ENCODE results near the gene AVL9.
A peak's percentile ranks its signal among the peaks of the same experiment; 100 is the strongest.

The AVL9 gene

GRCh38 chr7:32500922-32501341 lies 5.6 kb downstream of the AVL9 start:
- Histone ChIP-seq H3K9ac (no peak overlapping the region), H3K27me3 (ENCODE audit: insufficient read depth, low read depth) (no peaks in the 10 kb centered on the region), H3K4me1 (ENCODE audit: low read depth, poor library complexity, severe bottlenecking) (peaks cover 46% of the 10 kb centered on the region), H3K27ac (no peak overlapping the region; the same call in 1 of the 2 replicates), H2AFZ (ENCODE audit: low read depth) (no peak overlapping the region), H3K36me3 (ENCODE audit: insufficient read depth) (no peaks in the 10 kb centered on the region), H3K79me2 (ENCODE audit: insufficient read depth, low read depth) (peaks cover 94% of the 10 kb centered on the region), H3K4me3 (IDR thresholded peaks at IDR 0.05; ENCODE audit: insufficient read depth, low read depth, low read length) (no peak overlapping the region), H3K4me2 (peak overlapping the region; percentile 9; the same call in 1 of the 2 replicates), H4K20me1 (ENCODE audit: insufficient read depth) (no peaks in the 10 kb centered on the region)
- no peak for TF ChIP-seq CTCF (conservative IDR thresholded peaks at IDR 0.05; ENCODE audit: low read depth, low read length)

- no peak for TF ChIP-seq CTCF (conservative IDR thresholded peaks at IDR 0.05; ENCODE audit: low read depth, low read length)
- Histone ChIP-seq H2AFZ (ENCODE audit: low read depth) (no peak overlapping the region), H3K9ac (no peak overlapping the region), H3K79me2 (ENCODE audit: insufficient read depth, low read depth) (peaks cover 88% of the 10 kb centered on the region), H3K4me2 (peak overlapping the region; percentile 9; the same call in 1 of the 2 replicates), H4K20me1 (ENCODE audit: insufficient read depth) (no peaks in the 10 kb centered on the region), H3K4me3 (IDR thresholded peaks at IDR 0.05; ENCODE audit: insufficient read depth, low read depth, low read length) (no peak overlapping the region), H3K27me3 (ENCODE audit: insufficient read depth, low read depth) (no peaks in the 10 kb centered on the region), H3K27ac (no peak overlapping the region; the same call in 1 of the 2 replicates), H3K4me1 (ENCODE audit: low read depth, poor library complexity, severe bottlenecking) (peaks cover 48% of the 10 kb centered on the region), H3K36me3 (ENCODE audit: insufficient read depth) (no peaks in the 10 kb centered on the region)
Measured at GRCh38 chr7:32501522-32501921, 6.2 kb downstream of the AVL9 start.

- Histone ChIP-seq H3K79me2 (ENCODE audit: insufficient read depth, low read depth) (peaks cover 88% of the 10 kb centered on the region), H4K20me1 (ENCODE audit: insufficient read depth) (no peaks in the 10 kb centered on the region), H2AFZ (ENCODE audit: low read depth) (no peak overlapping the region), H3K36me3 (ENCODE audit: insufficient read depth) (no peaks in the 10 kb centered on the region), H3K27me3 (ENCODE audit: insufficient read depth, low read depth) (no peaks in the 10 kb centered on the region), H3K27ac (no peak overlapping the region), H3K4me3 (IDR thresholded peaks at IDR 0.05; ENCODE audit: insufficient read depth, low read depth, low read length) (no peak overlapping the region), H3K9ac (no peak overlapping the region), H3K4me1 (ENCODE audit: low read depth, poor library complexity, severe bottlenecking) (peaks cover 57% of the 10 kb centered on the region), H3K4me2 (no peak overlapping the region; the same call in 1 of the 2 replicates)
- TF ChIP-seq CTCF (conservative IDR thresholded peaks at IDR 0.05; ENCODE audit: low read depth, low read length) = no peak
Measured at GRCh38 chr7:32502728-32503127, 7.4 kb downstream of the AVL9 start.

- no peak overlapping the region; the same call in 1 of the 2 replicates for H2AFZ ChIP-seq (ENCODE audit: low read depth)
- H3K4me3 ChIP-seq (IDR thresholded peaks at IDR 0.05; ENCODE audit: insufficient read depth, low read depth, low read length) = no peak overlapping the region
- no peaks in the 10 kb centered on the region for H3K27me3 ChIP-seq (ENCODE audit: insufficient read depth, low read depth)
- H3K4me2 ChIP-seq = peak overlapping the region; percentile 55
- H3K9ac ChIP-seq = peak overlapping the region; percentile 20; the same call in 1 of the 2 replicates
- H3K36me3 ChIP-seq (ENCODE audit: insufficient read depth) = no peaks in the 10 kb centered on the region
- peaks cover 50% of the 10 kb centered on the region for H3K4me1 ChIP-seq (ENCODE audit: low read depth, poor library complexity, severe bottlenecking)
- peak overlapping the region; percentile 57 for H3K27ac ChIP-seq
- H3K79me2 ChIP-seq (ENCODE audit: insufficient read depth, low read depth) = peaks cover 81% of the 10 kb centered on the region
- no peak for TF ChIP-seq CTCF (conservative IDR thresholded peaks at IDR 0.05; ENCODE audit: low read depth, low read length)
- no peaks in the 10 kb centered on the region for H4K20me1 ChIP-seq (ENCODE audit: insufficient read depth)
Measured at GRCh38 chr7:32506266-32507054, 11.2 kb downstream of the AVL9 start.
